UCSD-AML1 (cell line): ENCODE data around the gene CDKL4.
"Not testable (repeated sequence)": the region's sequence is repeated elsewhere in the genome, so short reads cannot be mapped to it uniquely, and the experiment has no call there.

Source experiments
- DNase-seq: peaks from one replicate; lab custom pipeline; 2025; ENCODE audit not compliant: unreplicated experiment; lab: John Stamatoyannopoulos, UW

Gene CDKL4

DNA sequence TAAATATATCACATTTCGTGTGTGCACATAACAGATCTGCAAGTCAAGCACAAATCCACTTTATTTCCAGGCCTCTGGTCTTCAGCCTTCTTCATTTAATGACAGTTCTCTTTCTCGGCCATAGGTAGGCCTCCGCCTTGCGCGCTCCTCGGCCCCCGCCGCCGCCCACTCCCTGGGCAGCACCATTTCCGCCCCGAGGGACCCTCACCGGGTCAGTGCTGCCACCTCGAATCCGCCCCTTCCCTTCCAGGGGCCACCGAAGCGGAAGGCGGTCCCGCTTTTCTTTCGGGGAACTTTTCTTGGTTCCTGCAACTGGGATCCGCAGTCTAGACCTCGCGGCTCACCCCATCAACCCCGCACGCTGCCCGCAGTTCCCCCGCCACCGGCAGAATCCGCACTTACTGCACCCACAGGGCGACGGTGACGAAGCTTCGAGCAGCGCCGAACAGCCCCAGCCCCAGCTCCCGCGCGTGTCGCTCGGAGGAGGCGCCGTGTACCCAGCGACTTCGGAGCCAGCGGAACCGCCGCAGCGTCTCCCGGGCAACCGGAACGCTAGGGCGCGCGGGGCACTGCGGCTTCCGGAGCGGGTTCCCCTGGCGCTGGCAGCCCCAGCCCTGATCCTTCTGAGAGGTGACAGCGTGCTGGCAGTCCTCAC lies at the start of gene CDKL4:
Gene CDKL4, minus strand, starts transcription at position 502 of the 655 bp plus-strand sequence.
- DNase-seq, result no peak

DNA sequence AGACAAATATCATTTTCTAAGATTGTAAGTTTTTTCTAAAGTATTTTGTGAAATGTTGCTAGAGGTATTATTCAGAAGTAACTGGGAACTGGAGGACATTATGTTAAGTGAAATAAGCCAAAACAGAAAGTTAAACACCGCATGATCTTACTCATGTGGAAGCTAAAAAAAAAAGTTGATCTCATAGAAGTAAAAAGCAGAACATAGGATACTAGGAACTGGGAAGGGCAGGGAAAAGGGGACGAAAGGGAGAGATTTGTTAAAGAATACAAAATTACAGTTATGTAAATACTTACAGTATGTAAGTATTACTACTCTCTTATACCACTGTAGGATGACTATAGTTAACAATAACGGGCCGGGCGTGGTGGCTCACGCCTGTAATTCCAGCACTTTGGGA lies 46.7 kb upstream of the CDKL4 start:
- no peak for DNase-seq

DNA sequence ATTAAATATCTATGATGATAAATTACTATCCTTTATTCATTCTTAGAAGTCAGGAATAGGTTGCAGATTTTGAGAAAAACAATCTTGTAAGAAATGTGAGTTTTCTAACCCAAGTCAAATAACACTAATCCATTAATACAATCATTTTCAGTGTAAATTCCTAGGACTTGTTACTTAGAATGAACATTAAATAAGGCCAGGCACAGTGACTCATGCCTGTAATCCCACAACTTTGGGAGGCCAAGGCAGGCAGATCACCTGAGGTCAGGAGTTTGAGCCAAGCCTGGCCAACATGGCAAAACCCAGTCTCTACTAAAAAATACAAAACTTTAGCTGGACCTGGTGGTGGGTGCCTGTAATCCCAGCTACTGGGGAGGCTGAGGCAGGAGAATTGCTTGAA lies 45.8 kb upstream of the CDKL4 start:
- no peak for DNase-seq

DNA sequence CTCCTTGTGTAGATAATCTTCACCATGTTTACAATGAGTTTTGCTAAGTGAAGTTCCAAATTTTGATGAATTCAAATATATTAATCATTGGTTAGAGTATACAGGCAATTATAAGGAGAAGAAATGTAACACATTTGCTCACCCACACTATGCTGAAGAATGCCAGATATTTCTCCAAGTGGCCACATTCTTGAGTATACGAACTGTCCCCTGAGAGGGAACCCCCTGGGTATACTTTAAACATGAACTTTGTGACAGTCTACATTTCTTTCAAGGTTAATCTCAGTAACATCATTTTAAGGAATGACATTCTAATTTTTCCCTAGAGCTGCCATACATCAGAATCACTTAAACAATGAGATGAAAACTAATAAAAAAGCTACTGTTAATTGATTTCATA lies 39.8 kb upstream of the CDKL4 start:
- DNase-seq, result no peak

DNA sequence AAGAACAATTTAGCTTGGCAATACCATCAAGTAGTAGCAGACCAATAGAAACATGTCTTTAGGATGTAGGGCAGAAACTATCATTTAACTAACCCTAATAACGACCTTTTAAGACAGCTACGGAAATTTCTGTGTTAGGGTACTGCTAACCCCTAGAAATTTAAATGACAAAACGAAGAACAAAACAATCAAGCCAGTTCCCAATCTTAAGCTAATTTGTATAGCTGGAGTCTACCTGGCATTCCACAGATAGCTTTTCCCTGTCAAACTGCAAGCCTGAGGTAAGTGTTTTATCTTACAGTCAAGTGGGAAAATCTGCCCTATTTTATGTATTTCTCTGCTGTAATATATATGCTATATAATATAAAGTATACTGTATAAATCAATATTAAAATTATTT lies 37.6 kb upstream of the CDKL4 start:
- no peak for DNase-seq

DNA sequence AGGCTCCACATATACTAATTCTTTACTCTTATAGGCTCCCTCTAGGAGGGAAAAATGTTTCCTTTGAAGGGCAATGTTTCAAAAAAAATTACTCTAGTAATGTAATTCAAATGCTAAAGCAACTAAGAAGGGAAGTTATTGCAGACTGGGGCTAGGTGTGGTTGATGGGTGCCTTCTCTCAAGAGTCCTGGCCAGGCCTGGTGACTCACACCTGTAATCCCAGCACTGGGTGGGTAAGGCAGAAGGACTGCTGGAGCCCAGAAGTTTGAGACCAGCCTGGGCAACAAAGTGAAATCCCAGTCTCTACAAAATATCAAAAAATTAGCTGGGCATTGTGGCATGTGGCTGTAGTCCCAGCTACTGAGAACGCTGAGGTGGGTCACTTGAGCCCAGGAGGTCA lies 31.2 kb upstream of the CDKL4 start:
- no peak for DNase-seq

DNA sequence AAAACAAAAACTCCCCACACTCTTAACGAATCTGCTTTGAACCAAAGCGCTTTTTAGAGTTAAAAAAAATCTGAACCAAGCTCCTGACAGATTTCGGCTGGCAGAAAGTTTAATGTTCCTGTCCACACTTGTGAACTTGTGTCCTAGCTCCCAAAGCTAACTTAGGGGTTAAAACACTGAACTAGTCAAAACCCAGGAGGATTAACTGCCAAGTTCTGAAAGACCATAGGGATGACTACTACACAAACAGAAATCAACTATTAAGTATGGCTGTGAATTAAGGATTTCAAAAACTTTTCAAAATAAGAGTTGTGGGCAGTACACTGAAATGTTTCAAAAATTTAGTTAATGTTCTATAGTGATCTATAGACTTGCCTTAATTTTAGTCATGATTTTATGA lies 26.2 kb upstream of the CDKL4 start:
- no peak for DNase-seq

DNA sequence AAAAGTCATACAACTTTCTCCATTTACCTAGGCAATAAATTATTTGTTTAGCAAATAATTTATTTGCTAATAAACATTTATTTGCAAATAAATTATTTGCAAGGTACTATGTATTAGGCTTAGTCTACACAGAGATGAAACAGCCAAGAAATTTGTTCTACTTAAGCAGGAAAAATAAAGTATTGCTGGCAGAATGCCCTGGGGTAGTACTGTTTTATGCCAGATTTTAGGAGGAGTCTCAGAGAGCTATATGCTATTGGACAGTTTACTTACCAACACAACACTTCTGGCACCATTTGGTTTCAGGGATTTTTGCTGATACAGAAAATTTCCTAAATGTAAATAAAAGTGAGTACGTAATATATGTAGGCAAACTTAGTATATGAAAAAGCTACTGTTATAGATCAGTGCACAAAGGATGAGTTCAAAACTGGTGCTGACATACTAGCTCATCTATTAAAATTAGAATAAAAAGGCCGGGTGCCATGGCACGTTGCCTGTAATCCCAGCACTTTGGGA lies 23.2 kb upstream of the CDKL4 start:
- no peak for DNase-seq

DNA sequence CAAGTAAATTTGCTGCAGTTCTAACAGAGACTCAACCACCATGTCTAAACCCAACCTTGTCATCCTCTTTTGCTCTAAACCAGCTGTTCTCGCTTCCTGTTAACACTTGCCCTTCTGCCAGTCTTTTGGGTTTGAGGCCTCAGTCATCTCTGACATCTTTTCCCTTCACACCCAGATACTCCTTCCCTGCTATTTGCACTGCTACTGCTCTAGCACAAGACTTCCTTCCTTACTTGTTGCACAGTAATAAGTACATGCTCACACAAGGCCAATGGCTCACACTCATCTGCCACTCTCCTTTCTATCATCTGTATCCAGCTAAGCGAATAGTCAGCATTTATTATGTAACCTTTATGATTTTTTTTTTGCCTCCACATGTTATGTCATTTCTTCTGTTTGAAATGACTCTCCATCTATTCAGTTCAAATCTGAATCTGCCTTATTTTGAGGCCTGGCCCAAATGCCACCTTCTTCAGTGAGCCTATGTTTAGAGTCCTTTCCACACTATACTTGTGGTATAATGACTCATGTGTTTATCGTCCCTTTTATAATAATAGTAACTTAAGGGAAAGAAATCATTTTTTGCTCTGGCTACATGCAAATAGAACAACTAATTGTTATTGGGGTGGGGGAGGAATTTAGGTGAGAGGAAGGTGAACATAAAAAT lies 22.5 kb upstream of the CDKL4 start:
- DNase-seq, result peak; percentile 10

DNA sequence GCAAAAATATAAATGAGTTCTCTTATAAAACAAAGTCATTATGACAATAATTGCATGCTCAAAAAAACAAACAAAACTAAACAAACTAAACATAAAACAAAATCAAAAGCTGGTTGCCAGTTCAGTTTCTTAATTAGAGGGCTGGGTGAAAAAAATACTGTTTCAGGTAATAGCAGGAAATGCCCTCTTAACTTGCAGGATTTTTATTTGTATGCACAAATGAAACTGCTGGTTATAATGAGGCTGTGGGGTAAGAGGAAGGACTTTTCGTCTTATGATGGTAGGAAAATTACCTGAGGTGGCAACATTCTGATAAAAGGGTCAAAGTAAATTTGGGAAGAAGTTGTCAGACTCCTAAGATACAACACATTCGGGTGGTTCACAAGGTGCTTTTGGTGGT lies 21.5 kb upstream of the CDKL4 start:
- no peak for DNase-seq

DNA sequence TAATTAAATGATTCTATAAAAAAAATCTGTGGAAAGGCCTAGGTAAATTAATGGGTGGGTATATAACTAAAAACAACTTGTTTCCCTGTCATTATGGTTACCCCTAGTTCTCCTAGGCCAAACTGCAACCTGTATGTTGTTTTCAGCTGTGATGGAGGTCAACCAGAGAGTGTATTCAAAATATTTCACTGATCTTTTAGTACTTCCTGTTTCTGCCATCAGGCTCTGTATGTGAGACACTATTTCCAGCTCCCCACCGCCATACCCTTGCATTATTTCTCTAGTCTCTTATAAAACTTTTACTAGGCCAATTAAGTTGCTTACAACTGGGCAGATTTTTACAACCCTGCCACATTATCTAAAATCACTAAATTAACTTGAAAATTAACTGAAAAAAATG lies 21.0 kb upstream of the CDKL4 start:
- DNase-seq, result no peak

DNA sequence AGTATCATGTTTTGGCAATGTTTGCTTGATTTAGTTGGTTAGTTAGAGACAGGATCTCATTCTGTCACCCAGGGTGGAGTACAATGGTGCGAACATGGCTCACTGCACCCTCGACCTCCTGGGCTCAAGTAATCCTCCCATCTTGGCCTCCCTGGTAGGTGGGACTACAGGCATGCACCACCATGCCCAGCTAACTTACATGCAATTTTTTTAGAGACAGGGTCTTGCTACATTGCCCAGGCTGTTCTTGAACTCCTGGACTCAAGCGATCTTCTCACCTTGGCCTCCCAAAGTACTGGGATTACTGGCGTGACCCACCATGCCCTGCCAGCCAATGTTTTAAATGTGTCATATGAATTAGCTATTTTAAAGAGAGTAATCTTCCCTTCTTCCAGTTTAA lies 16.3 kb upstream of the CDKL4 start:
- no peak for DNase-seq

DNA sequence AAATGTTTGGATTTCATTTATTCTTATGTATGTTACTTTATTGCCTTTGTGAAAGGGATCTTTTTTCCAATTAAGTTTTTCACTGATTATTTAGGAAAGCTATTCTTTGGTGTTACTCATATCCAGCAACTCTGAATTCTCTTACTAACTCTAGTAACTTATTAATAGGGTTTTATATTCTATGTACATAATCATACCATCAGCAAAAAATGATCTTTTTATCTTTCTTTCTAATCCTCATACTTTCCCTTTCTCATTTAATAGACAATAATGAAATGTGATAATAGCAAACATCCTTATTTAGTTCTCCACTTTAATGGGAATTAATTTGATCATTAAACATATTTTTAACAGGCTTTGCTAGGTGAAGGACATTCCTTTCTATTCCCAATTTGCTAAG lies 12.3 kb upstream of the CDKL4 start:
- DNase-seq, result no peak

DNA sequence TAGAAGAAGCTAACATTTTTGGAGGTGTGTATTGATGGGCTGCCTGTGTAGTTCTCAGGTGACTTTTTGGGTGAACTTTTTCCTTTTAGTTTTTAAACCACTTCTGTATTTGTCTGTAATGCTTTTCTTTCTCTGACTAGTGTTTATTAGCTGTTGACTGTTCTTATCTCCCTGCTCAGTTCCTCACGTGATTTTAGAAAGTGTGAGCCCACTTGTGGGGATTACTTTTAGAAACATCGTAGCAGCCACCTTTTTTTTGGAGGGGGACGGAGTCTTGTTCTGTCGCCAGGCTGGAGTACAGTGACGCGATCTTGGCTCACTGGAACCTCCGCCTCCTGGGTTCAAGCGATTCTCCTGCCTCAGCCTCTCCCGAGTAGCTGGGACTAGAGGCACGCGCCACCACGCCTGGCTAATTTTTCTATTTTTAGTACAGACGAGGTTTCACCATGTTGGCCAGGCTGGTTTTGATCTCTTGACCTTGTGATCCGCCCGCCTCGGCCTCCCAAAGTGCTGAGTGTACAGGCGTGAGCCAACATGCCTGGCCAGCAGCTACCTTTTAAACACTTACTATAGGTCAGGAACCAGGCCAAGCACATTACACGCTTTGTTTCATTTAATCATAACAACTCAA lies 9.2 kb upstream of the CDKL4 start:
- no peak for DNase-seq

DNA sequence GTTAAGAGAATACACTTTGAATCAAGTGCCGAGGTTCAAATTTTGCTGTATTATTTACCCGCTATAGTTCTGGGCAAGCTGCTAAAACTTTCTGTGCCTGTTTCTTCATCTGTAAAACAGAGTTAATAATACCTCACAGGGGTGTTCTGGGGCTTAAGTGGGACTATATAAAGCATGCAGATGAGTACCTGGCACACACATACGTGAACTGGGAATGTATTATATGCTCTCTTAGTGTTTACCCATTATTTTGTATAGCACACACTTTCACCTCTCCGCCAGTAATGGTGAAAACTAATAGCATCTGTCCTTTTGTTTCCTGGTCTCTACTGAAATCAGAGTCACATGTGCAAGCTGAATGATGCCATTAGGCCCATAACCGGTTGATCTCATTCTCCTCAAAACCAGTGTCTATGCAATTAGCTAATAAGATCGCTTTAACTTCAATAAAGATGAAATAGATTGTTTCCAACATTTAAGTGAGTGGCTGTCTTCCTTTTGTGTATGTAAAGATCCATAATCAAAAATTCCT lies 3.8 kb upstream of the CDKL4 start:
- no peak for DNase-seq

DNA sequence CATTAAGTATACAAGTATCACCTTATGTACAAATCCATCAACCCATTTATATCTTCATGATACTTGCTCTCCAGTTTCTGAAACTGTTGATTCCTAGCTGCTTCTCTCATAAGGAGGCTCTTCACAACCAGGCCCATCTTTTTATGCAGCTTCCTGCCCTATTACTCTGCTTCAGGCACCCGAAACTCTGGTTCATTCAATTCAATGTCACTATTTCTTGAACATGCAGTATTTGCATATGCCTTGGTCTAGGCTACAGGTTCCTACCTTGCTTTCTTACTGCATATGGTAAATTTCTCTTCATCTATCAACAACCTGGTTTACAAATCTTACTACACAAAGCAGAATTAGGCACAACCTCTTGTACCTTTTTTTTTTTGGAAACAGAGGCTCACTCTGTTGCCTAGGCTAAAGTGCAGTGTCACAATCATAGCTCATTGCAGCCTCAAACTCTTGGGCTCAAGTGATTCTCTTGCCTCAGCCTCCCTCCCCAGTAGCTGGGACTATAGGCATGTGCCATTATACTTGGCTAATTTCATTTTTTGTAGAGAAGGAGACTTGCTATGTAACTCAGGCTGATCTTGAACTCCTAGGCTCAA lies 2.7 kb upstream of the CDKL4 start:
- DNase-seq, result no peak

DNA sequence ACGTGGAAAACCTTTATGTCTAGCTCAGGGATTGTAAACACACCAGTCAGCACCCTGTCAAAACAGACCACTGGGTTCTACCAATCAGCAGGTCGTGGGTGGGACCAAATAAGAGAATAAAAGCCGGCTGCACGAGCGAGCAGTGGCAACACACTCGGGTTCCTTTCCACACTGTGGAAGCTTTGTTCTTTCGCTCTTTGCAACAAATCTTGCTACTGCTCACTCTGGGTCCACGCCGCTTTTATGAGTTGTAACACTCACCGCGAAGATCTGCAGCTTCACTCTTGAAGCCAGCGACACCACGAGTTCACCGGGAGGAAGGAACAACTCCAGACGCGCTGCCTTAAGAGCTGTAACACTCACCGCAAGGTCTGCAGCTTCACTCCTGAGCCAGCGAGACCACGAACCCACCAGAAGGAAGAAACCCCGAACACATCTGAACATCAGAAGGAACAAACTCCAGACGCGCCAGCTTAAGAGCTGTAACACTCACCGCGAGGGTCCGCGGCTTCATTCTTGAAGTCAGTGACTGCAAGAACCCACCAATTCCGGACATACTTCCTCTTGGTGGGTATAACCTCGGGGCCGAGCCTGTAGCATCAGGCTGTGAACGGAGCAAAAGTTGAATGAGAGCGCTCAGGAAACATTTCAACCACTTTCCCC lies 1.3 kb upstream of the CDKL4 start:
- peak; percentile 45 for DNase-seq

DNA sequence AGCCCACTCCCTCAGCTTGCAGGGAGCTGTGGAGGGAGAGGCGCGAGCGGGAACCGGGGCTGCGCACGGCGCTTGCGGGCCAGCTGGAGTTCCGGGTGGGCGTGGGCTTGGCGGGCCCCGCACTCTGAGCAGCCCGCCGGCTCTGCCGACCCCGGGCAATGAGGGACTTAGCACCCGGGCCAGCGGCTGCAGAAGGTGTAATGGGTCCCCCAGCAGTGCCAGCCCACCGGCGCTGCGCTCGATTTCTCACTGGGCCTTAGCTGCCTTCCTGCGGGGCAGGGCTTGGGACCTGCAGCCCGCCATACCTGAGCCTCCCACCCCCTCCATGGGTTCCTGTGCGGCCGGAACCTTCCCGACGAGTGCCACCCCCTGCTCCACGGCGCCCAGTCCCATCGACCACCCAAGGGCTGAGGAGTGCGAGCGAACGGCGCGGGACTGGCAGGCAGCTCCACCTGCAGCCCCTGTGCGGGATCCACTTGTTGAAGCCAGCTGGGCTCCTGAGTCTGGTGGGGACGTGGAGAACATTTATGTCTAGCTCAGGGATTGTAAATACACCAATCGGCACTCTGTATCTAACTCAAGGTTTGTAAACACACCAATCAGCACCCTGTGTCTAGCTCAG lies 582 bp upstream of the CDKL4 start:
- DNase-seq, result not testable (repeated sequence)

DNA sequence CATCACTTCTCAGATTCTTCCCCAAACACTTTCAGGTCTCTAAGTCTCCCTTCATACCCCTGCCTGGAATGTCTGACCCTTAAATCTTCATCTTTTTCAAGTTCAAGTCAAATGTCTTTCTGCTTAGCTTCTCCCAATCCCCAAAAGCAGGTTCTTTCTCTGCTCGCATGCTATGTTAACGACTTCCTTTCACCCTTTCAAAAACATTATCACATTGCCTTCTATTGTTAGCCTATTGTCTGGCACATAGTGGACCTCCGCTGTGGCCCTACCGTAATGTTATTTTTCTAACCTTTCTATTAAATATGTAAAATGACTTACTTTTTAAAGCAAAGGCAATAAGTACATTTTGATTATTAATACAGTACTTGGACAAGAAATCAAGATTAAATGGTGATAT lies 2.2 kb downstream of the CDKL4 start:
- no peak for DNase-seq

DNA sequence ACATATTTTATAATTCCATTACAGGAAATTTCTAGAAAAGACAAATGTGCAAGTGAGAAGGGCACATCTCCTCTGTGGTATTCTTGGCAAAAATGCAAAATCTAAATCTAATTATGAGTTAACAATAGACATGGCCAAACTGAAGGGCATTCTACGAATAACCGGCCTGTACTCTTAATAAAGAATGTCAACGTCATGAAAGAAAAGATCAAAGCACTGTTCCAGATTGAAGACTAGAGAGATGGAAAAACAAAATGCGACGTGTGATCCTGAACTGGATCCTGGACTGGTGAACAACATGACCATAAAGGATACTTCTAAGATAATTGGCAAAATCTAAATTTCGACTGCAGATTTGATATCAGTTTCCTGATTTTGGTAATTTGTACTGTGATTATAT lies 3.0 kb downstream of the CDKL4 start:
- no peak for DNase-seq

DNA sequence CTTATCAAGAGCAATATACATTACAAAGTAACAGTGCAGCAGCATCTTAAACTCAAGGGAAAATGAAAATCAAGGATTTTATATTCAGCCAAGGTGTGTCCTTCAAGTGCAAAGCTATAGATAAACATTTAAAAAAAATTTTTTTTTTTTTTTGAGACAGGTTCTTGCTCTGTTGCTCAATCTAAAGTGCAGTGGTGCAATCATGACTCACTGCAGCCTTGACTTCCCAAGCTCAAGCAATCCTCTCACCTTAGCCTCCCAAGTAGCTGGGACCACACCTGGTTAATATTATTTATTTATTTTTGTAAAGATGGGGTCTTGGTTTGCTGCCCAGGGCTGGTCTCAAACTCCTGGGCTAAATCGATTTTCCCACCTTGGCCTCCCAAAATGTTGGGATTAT lies 9.0 kb downstream of the CDKL4 start:
- no peak for DNase-seq
